Neuronal stem cell (in vitro differentiated cells): Measurements from ENCODE around the gene DHRS7B.

Source experiments
- DNase-seq: peaks from one replicate; pipeline ENCODE4 v3.0.0-alpha.2; 2013; ENCODE audit warnings: low spot score
- H2AFZ ChIP-seq: one replicate; pipeline ENCODE4 v1.6.1; 2013; ENCODE audit warnings: mild to moderate bottlenecking, low read length, inconsistent platforms
- H2AK5ac ChIP-seq: 2 replicates; pipeline ENCODE4 v1.6.1; 2013; ENCODE audit warnings: low read depth, mild to moderate bottlenecking, inconsistent platforms, low read length, moderate library complexity, mixed read lengths
- H2BK120ac ChIP-seq: 2 replicates; pipeline ENCODE4 v1.6.1; 2013; ENCODE audit warnings: low read depth, mild to moderate bottlenecking, inconsistent platforms, low read length, moderate library complexity, mixed read lengths
- H2BK12ac ChIP-seq: one replicate; pipeline ENCODE4 v1.6.1; 2013; ENCODE audit warnings: low read length, inconsistent platforms
- H2BK15ac ChIP-seq: 2 replicates; pipeline ENCODE4 v1.6.1; 2013; ENCODE audit warnings: mild to moderate bottlenecking, low read length, inconsistent platforms, mixed read lengths
- H2BK5ac ChIP-seq: one replicate; pipeline ENCODE4 v1.6.1; 2013; ENCODE audit warnings: inconsistent platforms, mild to moderate bottlenecking, low read length, moderate library complexity
- H3K14ac ChIP-seq: one replicate; pipeline ENCODE4 v1.6.1; 2013; ENCODE audit warnings: low read length, inconsistent platforms
- H3K18ac ChIP-seq: 2 replicates; pipeline ENCODE4 v1.6.1; 2013; ENCODE audit warnings: low read length, inconsistent platforms
- H3K23ac ChIP-seq: 2 replicates; pipeline ENCODE4 v1.6.1; 2013; ENCODE audit warnings: low read depth, mild to moderate bottlenecking, mixed read lengths, low read length, inconsistent platforms; ENCODE audit not compliant: poor library complexity
- H3K27ac ChIP-seq: replicated peaks from 3 replicates; pipeline ENCODE4 v1.5.1; 2013; ENCODE audit warnings: low read length, inconsistent platforms
- H3K27me3 ChIP-seq, 3 experiments: 2 replicates each; pipeline ENCODE4 v1.6.1; 2013; ENCODE audit warnings: low read length in 3 of 3, mild to moderate bottlenecking in 2 of 3, inconsistent platforms in 1 of 3, low read depth in 1 of 3, mixed read lengths in 1 of 3, moderate library complexity in 1 of 3; ENCODE audit not compliant: control insufficient read depth in 3 of 3, insufficient read depth in 3 of 3
- H3K36me3 ChIP-seq, 2 donors: replicated peaks in 1 of 2; 2 replicates each; pipeline ENCODE4 v1.6.1; 2013; ENCODE audit warnings: low read length in 2 of 2; ENCODE audit not compliant: control insufficient read depth in 2 of 2, insufficient read depth in 2 of 2
- H3K4ac ChIP-seq: 2 replicates; pipeline ENCODE4 v1.6.1; 2013; ENCODE audit warnings: inconsistent platforms, mild to moderate bottlenecking, low read length, moderate library complexity
- H3K4me1 ChIP-seq, 2 donors: 1 replicate in 1 of 2; 2 replicates in 1 of 2; pipeline ENCODE4 v1.6.1; 2013; ENCODE audit warnings: low read length in 2 of 2, low read depth in 1 of 2; ENCODE audit not compliant: control insufficient read depth in 2 of 2, insufficient read depth in 1 of 2
- H3K4me2 ChIP-seq: one replicate; pipeline ENCODE4 v1.6.1; 2013; ENCODE audit warnings: mild to moderate bottlenecking, low read length, inconsistent platforms; ENCODE audit not compliant: insufficient read depth, poor library complexity, severe bottlenecking
- H3K4me3 ChIP-seq, 2 donors: 2 replicates each; pipeline ENCODE4 v1.5.1; 2013; ENCODE audit warnings: low read length in 2 of 2, mild to moderate bottlenecking in 2 of 2, inconsistent platforms in 1 of 2, moderate library complexity in 1 of 2
- H3K79me1 ChIP-seq: one replicate; pipeline ENCODE4 v1.6.1; 2013; ENCODE audit warnings: low read depth, mild to moderate bottlenecking, inconsistent platforms, low read length, moderate library complexity
- H3K9ac ChIP-seq: one replicate; pipeline ENCODE4 v1.6.1; 2013; ENCODE audit warnings: mild to moderate bottlenecking, low read depth, low read length, inconsistent platforms; ENCODE audit not compliant: poor library complexity
- H3K9me3 ChIP-seq, 2 donors: replicated peaks in 1 of 2; 2 replicates each; pipeline versions ENCODE3 to v1.6.1; 2013; ENCODE audit warnings: low read length in 2 of 2, mild to moderate bottlenecking in 2 of 2, inconsistent platforms in 1 of 2, low read depth in 1 of 2, mixed read lengths in 1 of 2, moderate library complexity in 1 of 2; ENCODE audit not compliant: control insufficient read depth in 2 of 2, insufficient read depth in 1 of 2
- H4K8ac ChIP-seq: one replicate; pipeline ENCODE4 v1.6.1; 2013; ENCODE audit warnings: low read depth, mild to moderate bottlenecking, inconsistent platforms, low read length, moderate library complexity
- H4K91ac ChIP-seq: one replicate; pipeline ENCODE4 v1.6.1; 2013; ENCODE audit warnings: low read length, low read depth, mild to moderate bottlenecking, inconsistent platforms; ENCODE audit not compliant: poor library complexity
- WGBS, 2 donors: extraction: QIAGEN DNeasy Blood & Tissue Kit; methylation state at CpG; one replicate each; pipeline ENCODE4 v1.1.7; 2013; ENCODE audit warnings: missing lambda C conversion rate in 2 of 2, mixed read lengths in 1 of 2; ENCODE audit not compliant: insufficient read length in 2 of 2, insufficient replicate concordance in 1 of 2; ENCODE audit errors: extremely low coverage in 2 of 2; 5-methylcytosine and 5-hydroxymethylcytosine counted together

DHRS7B gene

DNA sequence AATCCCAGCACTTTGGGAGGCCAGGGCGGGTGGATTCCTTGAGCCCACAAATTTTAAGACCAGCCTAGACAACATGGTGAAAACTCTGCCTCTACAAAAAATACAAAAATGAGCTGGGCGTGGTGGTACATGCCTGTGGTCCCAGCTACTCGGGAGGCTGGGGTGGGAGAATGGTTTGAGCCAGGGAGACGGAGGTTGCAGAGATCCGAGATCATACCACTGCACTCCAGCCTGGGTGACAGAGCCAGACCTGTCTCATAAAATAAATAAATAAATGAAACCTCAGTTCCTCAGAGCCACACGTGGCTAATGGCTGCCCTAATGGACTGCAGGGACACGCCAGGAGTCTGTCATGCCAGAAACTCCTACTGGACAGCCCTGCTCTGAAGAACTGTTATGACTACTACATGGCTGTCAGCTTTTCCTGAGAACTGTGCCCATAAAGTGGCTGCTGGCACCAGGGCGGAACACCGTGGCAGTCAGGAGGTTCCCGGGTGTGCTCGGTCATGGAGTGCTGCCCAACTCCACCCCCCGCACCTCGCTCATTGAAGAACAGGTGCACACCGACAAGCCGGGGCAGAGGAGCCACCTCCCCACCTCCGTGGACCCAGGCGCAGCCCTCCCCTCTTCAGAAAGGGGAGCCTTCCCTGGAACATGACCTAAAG, 82.9 kb downstream of the DHRS7B start:
- H2BK12ac ChIP-seq = no peak overlapping the region
- no peaks in the 10 kb centered on the region for H3K9me3 ChIP-seq
- H3K18ac ChIP-seq = no peak overlapping the region
- H3K79me1 ChIP-seq = peaks cover 16% of the 10 kb centered on the region
- no peaks in the 10 kb centered on the region for H3K27me3 ChIP-seq
- H3K27ac ChIP-seq = no peak overlapping the region
- no peak overlapping the region for H3K4me2 ChIP-seq
- H3K23ac ChIP-seq = no peak overlapping the region
- H3K4ac ChIP-seq = no peak overlapping the region
- H4K8ac ChIP-seq = no peak overlapping the region
- no peak overlapping the region for H4K91ac ChIP-seq
- H3K4me1 ChIP-seq = peaks cover 9 to 12% of the 10 kb centered on the region in 2 donors
- H3K36me3 ChIP-seq = peaks cover 7 to 57% of the 10 kb centered on the region in 2 donors
- no peak overlapping the region for H2BK120ac ChIP-seq
- no peak overlapping the region for H3K14ac ChIP-seq
- no peak overlapping the region for H2BK5ac ChIP-seq
- no peak overlapping the region for H3K4me3 ChIP-seq
- no peak for DNase-seq
- H3K9ac ChIP-seq = no peak overlapping the region
- no CpG with 5 or more reads among the region's 17 CpGs for WGBS, 2 donors
- H2AFZ ChIP-seq = no peak overlapping the region
- H2BK15ac ChIP-seq = no peak overlapping the region
- H2AK5ac ChIP-seq = no peak overlapping the region

DNA sequence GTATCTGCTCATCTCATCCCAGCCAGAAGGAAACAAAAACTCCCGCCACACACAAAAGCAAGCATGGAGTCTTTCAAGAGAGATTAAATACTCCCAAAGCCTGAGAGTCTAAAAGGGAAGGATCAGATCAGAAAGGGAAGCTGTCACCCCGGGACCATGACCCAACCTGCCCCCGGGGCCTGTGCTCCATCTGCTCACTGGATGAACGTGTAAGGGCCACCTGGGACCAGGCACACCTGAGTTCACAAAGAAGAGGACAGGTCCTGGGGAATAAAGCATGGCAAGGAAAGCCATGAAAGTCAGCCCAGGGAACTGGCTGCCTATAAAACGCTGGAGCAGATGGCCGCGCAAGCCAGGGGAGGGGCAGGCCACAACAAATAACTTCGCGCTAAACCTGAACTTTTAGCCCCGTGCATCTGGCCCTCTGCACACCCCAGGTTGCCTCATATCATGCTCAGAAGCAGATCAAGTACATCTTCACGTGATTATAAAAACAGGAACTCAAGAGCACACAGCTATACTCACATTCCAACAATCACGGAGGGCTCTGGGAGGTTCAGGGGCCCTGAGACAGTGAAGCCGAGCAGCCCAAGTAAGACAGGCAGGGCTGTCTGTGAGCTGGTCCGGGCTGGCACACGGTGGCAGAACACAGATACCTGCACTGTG, 83.8 kb downstream of the DHRS7B start:
- H4K8ac ChIP-seq = no peak overlapping the region
- H3K18ac ChIP-seq = no peak overlapping the region
- no peaks in the 10 kb centered on the region for H3K9me3 ChIP-seq
- H3K27ac ChIP-seq = no peak overlapping the region
- no peak overlapping the region for H2BK15ac ChIP-seq
- H3K79me1 ChIP-seq = peaks cover 16% of the 10 kb centered on the region
- no peak overlapping the region for H3K23ac ChIP-seq
- no peak overlapping the region for H2BK5ac ChIP-seq
- no peak overlapping the region for H3K4me3 ChIP-seq
- no peak overlapping the region for H3K9ac ChIP-seq
- no peak overlapping the region for H4K91ac ChIP-seq
- H2BK120ac ChIP-seq = no peak overlapping the region
- peaks cover 13 to 14% of the 10 kb centered on the region in 2 donors for H3K4me1 ChIP-seq
- no peak overlapping the region for H3K14ac ChIP-seq
- H2AFZ ChIP-seq = no peak overlapping the region
- WGBS, 2 donors = no CpG with 5 or more reads among the region's 15 CpGs
- H2AK5ac ChIP-seq = no peak overlapping the region
- H3K36me3 ChIP-seq = peaks cover 7 to 57% of the 10 kb centered on the region in 2 donors
- H3K4me2 ChIP-seq = no peak overlapping the region
- H2BK12ac ChIP-seq = no peak overlapping the region
- no peaks in the 10 kb centered on the region for H3K27me3 ChIP-seq
- no peak overlapping the region for H3K4ac ChIP-seq
- no peak for DNase-seq

DNA sequence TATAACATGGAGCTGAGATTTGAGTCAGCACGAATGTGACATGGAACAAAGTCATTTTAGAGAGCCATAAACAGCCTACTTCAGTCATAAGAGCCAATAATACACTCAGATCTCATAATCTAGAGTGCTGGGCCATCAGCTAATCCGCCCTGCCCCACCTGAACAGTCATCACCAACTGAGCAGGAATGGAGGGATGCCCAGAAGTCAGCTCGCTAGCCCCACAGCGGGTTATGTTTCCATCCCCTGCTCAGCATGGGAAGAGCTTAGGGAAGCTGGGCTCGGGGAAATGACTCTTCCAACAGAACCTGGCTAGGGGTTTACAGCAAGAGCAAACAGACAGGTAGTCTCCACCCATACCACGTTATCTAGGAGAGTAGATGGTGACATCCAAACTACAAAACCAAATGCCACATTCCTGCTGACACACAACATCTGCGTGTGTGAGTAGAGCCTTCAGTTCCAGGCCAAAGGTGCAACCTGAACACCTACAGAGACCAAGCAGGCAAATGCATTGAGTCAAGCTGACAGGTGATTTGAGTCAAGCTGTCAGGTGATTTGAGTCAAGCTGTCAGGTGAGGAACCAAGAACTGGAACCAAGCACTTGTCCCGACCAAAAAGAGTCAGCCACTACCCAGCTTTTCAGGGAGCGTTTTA, 85.2 kb downstream of the DHRS7B start:
- no peak overlapping the region for H3K4me2 ChIP-seq
- no peak overlapping the region for H4K91ac ChIP-seq
- no peak overlapping the region for H3K27ac ChIP-seq
- H3K14ac ChIP-seq = no peak overlapping the region
- no peak overlapping the region for H3K9ac ChIP-seq
- peaks cover 7 to 46% of the 10 kb centered on the region in 2 donors for H3K36me3 ChIP-seq
- no peak overlapping the region for H3K23ac ChIP-seq
- no peak for DNase-seq
- peak overlapping the region in 1 of 2 donors; percentile 14 for H3K4me3 ChIP-seq
- no CpG with 5 or more reads among the region's 9 CpGs for WGBS, 2 donors
- H2AFZ ChIP-seq = no peak overlapping the region
- H2BK15ac ChIP-seq = no peak overlapping the region
- H2BK12ac ChIP-seq = no peak overlapping the region
- no peak overlapping the region for H3K4ac ChIP-seq
- no peak overlapping the region for H2BK5ac ChIP-seq
- no peak overlapping the region for H2BK120ac ChIP-seq
- H3K18ac ChIP-seq = no peak overlapping the region
- H3K4me1 ChIP-seq = peaks cover 13 to 14% of the 10 kb centered on the region in 2 donors
- H4K8ac ChIP-seq = no peak overlapping the region
- no peaks in the 10 kb centered on the region for H3K9me3 ChIP-seq
- peaks cover 16% of the 10 kb centered on the region for H3K79me1 ChIP-seq
- no peaks in the 10 kb centered on the region for H3K27me3 ChIP-seq
- no peak overlapping the region for H2AK5ac ChIP-seq
